ENCODE measurements around the gene NEDD4.
"Not testable (repeated sequence)": the region's sequence is repeated elsewhere in the genome, so short reads cannot be mapped to it uniquely, and the experiment has no call there.

The NEDD4 gene

DNA sequence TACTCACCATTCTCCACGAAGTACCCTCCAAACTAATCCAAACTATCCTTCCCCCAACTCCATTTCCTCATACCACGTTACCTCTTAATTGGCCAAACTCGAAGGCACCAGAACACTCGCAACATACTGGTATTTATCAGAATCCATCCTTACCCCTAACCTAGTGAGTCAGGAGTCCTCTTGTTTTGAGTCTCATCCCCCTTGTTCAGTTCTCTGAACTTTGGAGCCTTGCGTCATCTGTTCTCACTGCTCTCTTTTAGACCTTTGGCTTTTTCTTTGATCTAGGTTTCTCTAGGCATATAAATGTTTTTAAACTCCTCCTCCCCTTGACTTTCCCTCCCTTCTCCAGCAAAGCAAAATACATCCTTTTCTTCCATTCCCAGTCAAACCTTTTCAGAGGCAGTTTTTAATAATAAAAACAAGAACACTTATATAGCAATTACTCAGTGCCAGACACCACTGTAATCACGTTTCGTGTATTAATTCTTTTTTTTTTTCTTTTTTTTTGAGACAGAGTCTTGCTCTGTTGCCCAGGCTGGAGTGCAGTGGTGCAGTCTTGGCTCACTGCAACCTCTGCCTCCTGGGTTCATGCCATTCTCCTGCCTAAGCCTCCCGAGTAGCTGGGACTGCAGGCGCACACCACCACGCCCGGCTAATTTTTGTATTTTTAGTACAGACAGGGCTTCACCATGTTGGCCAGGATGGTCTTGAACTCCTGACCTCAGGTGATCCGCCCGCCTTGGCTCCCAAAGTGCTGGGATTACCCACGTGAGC lies 40.7 kb downstream of the NEDD4 start:
- DNase-seq: not testable (repeated sequence)

DNA sequence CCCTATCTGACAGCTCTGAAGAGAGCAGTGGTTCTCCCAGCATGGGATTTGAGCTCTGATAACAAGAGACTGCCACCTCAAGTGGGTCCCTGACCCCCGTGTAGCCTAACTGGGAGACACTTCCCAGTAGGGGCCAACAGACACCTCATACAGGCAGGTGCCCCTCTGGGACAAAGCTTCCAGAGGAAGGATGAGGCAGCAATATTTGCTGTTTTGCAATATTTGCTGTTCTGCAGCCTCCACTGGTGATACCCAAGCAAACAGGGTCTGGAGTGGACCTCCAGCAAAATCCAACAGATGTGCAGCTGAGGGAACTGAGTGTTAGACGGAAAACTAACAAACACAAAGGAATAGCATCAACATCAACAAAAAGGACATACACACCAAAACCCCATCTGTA lies 48.8 kb downstream of the NEDD4 start:
- DNase-seq: not testable (repeated sequence)

DNA sequence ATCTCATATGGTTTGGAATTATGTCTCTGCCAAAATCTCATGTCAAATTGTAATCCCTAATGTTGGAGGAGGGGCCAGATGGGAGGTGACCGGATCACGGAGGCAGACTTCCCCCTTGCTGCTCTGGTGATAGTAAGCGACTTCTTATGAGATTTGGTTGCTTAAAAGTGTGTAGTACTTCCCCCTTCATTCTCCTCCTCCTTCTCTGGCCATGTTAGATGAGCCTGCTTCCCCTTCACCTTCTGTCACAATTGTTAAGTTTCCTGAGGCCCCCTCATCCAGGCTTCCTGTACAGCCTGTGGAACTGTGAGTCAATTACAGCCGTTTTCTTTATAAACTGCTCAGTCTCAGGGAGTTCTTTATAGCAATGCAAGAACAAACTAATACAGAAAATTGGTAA lies 51.1 kb downstream of the NEDD4 start:
- no peak for DNase-seq

DNA sequence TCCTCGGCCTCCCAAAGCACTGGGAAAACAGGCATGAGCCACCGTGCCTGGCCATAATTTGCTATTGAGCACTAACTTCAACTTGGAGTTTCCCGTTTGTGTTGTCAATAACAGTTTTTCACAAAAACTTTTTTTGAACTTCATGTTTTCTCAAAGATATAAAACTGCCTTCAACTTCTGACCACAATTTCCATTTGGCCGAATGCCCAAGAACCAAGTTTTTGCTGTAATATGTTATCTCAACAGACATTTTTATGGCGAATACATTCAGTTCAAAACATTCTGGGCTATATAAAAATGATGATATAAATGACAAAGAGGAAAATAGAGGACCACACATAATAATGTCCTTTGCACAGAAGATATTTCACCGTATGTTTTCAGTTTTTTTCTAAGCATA lies 56.4 kb downstream of the NEDD4 start:
- DNase-seq: no peak

DNA sequence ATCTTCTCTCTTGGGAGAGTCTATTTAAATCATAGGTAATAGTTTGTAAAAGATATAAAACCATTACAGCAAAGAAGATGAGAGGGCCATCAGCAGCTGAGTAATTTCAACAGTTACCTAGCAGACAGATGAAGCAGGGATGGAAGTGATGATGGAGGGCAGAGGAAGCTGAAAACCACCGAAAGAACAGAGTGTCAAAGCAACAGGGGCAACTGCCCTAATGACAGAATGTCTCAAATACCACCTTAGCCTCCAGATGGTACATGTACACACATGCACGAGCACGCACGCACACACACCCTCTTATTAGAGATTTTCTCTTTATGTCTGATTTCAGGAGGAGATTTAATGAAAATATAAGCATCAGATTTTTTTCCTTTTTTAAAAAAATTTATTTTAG lies 64.5 kb downstream of the NEDD4 start:
- no peak for DNase-seq

DNA sequence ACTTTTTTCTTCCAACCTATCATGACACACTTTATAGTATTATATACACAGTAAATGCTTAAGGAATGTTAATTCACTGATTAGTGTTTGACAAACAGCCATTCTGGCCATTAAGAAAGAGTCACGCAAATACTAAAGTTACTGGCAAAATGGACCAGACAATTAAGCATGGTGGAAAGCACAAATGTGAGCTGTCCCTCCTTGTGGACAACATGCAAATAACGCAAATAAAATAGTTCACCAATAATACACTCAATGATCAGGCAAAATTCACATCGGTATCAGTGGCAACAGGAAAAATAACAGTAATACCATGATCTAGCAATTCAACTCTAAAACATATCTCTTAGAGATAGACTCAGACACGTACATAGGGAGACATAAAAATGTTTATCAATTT lies 71.7 kb downstream of the NEDD4 start:
- no peak for DNase-seq

DNA sequence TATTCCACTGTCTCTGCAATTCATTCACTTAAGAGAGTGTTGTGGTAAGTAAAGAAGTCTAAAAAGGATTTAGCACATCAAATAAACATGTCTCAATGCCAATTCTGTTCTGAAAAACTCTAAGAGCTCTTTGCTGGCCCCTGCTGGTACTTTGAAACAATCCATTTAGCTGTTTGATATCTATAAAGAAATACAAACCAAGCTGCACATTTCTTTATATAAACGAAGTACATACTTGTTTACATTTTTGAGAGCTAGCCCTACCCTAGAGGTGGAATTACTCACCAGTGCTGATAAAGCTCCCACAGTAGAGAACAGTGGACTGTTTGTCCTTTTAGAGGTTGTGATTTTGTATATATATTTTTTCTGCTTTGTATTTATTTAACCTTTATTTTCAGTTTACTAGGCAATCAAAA lies 75.5 kb downstream of the NEDD4 start:
- no peak for DNase-seq

DNA sequence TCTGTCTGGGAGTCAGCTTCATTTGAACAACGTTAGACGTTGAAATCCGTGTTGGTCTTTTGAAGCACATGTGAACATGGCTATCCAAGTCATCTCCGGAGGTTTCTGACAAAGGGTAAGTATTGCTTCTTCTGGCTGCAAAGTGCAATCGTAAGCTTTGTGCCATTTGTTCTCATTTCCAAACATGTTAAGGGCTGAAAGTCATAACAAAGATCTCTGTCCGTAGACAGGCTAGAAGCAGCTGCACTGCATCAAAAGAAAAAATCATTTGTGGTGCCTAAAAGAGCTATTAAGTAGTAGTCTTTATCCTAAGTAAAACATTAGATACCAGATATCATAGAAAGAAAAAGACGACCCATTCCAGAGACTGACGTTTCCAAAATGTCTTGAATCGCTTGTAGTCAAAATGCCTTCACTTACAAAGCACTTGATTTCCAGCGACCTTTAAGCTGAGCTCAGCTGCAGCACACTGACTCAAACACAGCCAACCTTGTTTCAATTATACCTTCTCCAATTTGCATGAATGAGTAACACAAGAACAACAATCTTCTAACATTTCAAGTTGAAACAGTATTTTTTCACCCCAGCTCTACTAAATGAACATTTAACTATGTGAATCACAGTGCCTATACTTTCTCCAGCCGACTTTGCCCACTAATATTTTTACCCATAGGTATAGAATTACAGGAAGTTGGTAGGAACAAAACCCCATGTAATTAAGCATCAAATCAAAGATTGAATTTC lies 76.6 kb downstream of the NEDD4 start:
- DNase-seq: no peak

DNA sequence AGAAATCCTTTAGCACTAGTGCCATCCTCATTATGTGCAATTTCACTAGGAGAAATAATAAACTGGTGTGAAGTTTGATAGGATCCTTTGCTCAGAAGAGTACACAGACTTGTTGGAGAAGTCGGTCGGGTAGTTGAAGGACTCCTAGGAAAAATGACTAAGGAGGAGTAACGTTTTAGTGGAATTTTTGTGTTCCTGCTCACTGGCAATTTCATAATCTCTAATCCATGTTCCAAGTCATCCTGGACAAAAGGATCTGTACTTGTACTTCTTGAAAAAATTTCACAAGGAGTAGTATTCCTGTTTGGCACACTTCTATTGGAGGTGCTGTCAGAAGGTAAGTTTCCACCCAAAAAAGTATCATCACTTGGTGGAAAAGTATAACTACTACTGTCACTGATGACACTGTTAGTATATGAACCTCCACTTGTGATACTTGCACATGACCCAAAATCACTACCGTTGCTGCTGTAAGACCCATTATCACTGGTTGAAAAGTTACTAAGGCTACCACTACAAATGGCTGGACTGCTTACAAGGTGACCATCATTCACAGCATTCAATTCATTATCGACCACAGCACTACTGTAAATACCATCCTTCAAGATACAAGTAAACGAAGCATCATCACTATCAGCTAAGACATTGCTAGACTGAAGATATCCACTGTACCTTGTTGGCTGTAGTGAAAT lies 77.4 kb downstream of the NEDD4 start:
- no peak for DNase-seq

DNA sequence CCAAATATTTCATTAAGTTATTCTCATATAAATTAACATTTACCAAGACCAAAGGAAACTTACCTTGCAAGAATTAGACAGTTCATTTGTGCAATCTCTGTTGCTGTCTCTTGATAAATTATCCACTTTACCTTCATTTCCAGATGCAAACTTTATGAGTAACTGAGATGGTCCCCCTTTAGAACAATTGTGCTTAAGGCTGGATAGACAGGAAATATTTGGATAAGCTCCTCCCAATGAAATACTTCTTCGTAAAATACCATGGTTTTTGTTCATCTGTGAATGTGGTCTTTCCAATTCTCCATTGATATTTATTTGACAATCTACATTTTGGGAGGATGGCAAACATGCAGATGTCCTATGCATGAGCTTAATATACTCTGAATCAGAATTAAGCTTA lies 78.2 kb downstream of the NEDD4 start:
- DNase-seq: no peak

DNA sequence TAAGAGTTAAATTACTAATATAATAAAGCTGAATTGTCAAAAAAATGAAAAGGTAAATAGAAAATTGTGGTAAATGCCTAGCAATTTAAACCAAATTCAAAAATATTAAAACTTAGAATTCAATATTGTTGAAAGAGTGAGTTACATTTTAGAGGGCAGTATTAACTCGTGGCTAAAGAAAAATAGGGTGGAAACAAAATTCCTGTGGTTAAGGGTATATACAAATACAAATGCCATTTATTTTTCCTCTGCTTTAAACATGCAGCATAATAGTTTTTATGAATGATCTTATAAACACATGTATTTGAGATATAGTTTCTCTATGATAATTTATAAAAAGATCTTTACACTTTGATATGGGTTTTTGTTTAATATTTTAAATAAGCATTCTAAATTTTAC lies 79.0 kb downstream of the NEDD4 start:
- no peak for DNase-seq

DNA sequence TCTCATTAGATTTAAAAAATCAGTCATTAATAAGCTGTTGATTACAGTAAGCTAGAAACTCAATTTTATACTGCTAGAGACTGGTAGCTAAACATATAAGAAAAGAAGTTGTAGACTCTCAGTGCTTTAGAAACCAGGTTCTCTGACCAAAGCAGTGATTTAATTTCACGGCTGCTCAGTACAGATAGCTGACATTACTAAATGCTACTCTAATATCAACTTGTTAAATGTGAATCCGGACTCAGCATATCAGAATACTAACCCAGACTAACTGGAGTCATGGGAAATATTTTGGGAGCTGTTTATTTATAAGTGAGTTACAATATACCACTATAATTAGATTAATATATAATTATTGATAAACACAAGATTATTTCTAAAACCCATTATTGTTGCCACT lies 80.4 kb downstream of the NEDD4 start:
- DNase-seq: no peak

DNA sequence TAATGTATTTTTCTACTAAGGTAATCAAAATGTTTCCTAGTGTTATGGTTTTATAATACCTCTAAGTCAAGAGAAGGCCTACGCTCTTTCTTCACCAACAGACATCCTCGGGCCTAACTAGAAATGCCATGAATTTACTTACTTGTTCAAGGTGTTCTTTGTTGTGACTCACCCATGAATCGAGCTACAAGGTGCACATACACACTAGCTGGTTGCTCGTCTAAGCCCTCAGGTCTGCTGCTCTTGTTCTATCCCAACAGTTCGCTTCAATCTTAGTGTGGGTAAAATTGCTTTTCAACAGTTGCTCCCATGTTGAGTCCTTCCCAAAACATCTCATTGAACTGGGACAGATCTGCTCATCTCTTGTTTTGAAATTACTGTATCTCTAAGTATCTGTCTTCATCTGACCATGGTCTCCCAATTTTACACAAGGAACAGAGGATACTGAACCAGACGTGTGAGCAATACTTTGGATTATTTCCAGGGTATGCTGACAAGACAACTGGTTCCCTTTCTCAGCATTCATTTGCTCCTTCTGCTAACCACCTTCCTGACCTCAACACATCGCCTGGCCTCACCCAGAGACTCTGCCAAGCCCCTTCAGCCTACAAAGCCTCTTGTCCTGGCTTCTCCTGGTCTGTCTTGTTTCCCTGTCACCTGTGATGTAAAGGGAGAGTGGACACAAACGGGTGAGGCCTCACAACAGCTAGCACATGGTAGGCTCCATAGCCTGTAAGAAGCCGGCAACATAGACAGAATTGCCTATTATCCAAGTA lies 84.2 kb downstream of the NEDD4 start:
- no peak for DNase-seq

DNA sequence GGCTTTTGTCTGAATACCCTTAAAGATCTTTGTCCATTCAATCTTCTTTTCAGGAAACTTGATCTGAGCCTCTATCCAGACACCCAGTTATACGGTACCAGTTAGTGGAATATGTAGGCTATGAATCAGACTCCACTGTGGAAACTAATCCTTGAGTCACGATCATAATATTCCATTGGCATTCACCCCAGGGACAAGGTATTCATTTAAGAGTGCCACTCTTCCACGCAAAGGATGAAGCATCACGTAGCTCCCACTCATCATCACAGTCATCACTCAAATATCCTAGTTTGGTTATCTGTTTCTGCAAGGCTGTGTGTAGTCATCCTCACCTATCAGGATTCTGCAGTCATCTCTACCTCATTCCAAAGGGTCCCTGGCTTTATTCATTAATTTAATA lies 85.6 kb downstream of the NEDD4 start:
- no peak for DNase-seq

DNA sequence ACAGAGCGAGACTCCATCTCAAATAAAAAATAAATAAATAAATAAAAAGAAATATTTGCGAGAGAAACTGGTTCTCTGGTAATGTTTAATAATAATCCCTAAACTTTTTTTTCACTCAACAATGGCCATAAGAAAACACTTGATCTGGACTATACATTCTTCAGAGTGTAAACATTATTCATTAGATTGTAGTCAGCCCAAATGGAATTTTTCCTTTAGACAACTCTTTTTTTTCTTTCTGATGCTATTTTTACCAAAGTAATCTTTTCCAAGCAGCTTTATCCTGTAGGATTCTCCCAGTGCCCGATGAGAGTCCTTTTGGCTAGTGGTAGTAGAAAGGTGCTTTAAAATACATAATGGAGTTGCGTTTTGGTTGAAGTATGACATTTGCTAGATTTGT lies 90.4 kb downstream of the NEDD4 start:
- no peak for DNase-seq

DNA sequence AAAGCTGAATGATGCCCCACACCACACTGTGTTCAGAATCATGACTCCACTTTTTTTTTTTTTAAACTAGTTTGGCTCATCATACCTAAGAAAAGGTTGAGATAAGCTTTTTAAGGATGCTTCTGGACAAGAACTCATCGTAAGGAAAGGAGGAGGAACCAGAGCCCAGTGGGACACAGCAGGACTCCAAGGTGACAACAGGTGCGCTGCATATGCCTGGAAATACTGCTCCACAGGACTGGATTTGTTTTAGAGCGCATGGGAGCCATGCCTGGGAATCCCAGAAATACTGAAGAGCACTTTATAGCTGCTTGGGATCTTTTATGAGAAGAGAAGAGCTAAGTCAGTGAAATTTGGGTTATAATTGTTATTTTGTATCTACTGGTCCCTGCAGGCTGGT lies 93.4 kb downstream of the NEDD4 start:
- no peak for DNase-seq

DNA sequence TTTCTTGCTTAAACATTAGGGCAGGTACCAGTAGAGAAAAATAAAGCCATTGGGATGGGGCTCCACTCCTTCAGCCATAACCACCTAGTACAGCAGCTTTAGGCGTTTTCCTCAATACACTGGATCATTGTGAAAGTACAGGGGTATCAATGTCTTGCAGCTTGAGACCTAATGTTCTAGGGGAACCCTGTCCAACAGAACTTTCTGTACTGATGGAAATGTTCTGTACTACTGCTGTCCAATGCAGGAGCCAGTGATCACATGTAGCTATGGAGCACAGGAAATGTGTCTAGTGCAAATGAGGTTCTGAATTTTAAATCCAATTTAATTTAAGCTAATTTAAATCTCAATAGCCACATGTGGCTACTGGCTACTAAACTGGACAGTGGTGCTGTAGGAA lies 93.9 kb downstream of the NEDD4 start:
- DNase-seq: no peak

DNA sequence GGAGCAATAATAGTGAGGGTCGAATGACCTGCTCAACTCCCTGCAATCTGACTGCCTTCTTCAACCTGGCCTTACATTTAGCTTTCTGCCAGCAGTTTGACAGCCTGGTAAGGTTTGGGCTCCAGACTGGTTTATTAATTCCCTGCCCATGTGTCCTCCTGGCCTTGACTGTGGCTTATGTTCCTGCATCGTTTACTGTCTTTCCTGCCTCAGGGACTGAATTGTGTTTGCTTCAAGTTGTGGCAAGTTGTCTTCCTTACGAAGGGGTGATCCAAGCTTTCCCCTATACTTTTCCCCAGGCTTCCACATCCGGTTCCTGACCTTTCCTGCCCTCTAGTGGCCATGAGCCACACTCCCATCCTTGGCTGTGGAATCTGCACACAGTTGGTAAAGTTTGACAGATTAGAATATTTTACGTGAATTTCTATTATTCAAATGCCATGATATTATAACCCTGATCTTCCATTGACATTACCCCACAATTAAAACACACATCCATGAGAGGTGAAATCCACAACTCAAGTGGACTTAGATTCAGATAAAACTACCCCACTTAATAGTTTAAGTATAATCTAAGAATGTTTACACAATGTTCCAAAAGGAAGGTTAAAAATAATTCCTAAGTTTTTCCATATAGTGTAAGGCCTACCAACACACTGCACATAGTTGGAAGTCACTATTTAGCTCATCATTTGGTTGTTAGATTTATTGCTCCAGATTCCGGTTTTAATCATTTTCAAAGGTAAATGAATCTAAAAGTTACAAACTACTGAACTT lies 95.7 kb downstream of the NEDD4 start:
- peak; percentile 39 for DNase-seq

DNA sequence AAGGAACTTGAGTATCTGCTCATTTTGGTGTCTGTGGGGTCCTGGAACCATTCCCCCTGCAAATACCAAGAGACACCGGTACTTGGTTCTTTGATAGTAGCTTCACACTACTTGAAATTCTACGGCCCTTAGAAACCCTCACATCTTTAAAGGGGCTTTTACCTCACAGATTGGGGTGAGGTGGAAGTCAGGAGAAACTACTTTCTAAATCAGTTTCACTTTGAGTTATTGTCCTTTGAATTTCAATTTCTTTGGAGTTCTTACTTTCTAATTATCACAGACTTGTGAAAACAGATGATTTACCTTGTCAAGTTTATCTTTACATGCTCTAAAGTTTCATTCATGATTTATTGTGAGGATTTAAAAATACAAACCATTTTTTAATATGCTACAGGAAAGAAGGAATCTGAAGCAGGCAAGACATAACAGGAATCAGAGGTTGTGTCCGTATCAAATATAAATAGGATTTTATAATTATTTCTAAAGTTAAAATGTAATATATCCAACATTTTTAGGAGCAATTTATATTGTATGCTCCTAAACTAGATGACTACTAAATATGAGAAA lies 98.9 kb downstream of the NEDD4 start:
- no peak for DNase-seq

DNA sequence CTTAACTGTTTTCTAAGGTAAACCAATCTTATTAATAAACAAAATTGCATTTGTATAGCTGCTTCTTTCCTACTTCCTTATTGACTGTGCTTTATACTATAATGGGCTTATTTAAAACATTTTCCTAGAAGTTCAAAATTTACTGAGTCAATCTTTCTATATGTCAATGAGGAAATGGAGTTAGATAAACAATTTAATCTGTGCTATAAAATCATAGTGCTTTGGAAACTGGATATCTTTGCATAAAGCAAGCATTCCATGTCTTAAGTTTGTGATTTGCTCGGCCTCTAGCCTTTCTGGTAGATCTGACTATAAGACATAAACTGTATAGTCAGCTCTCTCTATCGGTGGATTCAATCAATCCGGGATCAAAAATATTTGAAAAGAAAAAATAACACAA lies 99.6 kb downstream of the NEDD4 start:
- DNase-seq: no peak

DNA sequence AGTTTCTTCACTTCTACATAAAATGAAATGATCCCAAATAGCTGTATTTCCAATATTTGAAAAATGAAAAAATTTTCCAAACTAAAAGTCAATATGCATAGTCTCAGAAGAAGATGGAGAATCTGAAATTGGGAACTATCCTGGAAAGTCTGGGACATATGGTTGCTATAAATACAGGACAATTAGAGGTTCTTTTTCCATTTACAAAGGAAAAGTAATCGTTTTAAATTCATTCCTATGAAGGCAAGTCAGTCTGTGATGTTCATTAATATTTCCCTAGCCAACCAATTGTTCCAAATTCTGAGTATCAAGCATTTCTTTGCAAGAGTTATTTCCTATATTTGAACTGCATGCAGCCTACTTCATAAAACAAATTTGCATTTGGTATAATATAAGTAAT lies 102.2 kb downstream of the NEDD4 start:
- DNase-seq: no peak

DNA sequence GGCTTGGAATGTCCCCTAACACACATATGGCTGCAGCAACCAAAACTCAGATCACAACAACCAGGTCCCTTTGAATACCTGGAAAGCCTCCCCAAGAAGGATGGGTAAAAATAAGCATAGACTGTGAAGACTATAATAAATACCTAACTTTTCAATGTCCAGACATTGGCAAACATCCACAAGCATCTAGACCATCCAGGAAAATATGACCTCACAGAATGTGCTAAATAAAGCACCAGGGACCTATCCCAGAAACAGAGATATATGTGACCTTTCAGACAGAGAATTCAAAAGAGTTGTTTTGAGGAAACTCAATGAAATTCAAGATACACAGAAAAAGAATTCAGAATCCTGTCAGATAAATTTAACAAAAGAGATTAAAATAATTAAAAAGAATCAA lies 109.2 kb downstream of the NEDD4 start:
- no peak for DNase-seq
